Measurements from ENCODE around the gene DAB2. TPM values are rescaled to one million over a fixed set of nuclear protein-coding genes. Genes with fewer than 3 reads are reported as not detected.
A peak's percentile ranks its signal among the peaks of the same experiment; 100 is the strongest.

The DAB2 gene
- polyA plus RNA-seq, 1 donor (not counting 4 experiments of a cell fraction or from before 2014, with no cell fraction given) = 10.4 TPM

DNA sequence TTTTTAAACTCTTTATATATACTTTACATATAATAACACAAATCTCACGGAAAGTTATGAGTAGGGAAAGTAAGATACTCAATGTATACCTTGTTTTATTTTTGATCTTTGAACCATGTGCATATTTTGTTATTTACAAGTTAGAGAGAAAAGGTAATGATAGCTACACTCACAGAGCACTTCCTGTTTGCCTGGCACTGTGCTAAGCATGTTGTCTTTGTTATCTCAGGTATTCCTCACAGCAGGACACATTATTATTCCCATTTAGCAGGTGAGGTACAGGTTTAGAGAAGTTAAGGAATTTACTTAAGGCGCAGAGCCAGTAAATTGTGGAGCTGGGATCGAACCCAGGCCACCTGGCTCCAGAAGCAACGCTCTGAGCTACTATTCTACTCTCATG, 63.5 kb downstream of the DAB2 start:
- FAIRE-seq (no peak), DNase-seq (ENCODE audit: low read depth, low spot score) (no peak)
- Histone ChIP-seq H2AFZ (ENCODE audit: control insufficient read depth, low read length) (peak overlapping the region; percentile 49), H3K9ac (ENCODE audit: control insufficient read depth, extremely low read depth, insufficient read depth, low read length) (no peak overlapping the region), H4K20me1 (ENCODE audit: control insufficient read depth, extremely low read depth, insufficient read depth, low read length) (no peaks in the 10 kb centered on the region), H3K4me2 (ENCODE audit: control insufficient read depth, extremely low read depth, insufficient read depth, low read depth, low read length) (no peak overlapping the region), H3K27ac (ENCODE audit: control insufficient read depth, insufficient read depth, low read length) (peak overlapping the region; percentile 84), H3K36me3 (ENCODE audit: control insufficient read depth in 2 of 2, extremely low read depth in 1 of 2, insufficient read depth in 2 of 2, low read length in 2 of 2) (no peaks in the 10 kb centered on the region), H3K9me1 (ENCODE audit: control insufficient read depth, extremely low read depth, insufficient read depth, low read length) (no peaks in the 10 kb centered on the region), H3K9me3 (ENCODE audit: control insufficient read depth, low read depth, low read length) (peaks cover 2% of the 10 kb centered on the region), H3K27me3 (ENCODE audit: control insufficient read depth, extremely low read depth, insufficient read depth, low read length) (no peaks in the 10 kb centered on the region), H3K4me3 (ENCODE audit: control insufficient read depth in 2 of 3, extremely low read depth in 1 of 3, insufficient read depth in 2 of 3, low read depth in 1 of 3, low read length in 3 of 3) (no peak overlapping the region), H3K79me2 (ENCODE audit: control insufficient read depth, insufficient read depth, low read length) (no peaks in the 10 kb centered on the region), H3K4me1 (ENCODE audit: control insufficient read depth, extremely low read depth, insufficient read depth, low read length) (peaks cover 28% of the 10 kb centered on the region)
- TF ChIP-seq CTCF (optimal IDR thresholded peaks at IDR 0.05 in 1 of 3, IDR thresholded peaks at IDR 0.05 in 1 of 3, conservative IDR thresholded peaks at IDR 0.05 in 1 of 3; ENCODE audit: extremely low read depth in 1 of 3, insufficient read depth in 2 of 3, low read length in 3 of 3) (no peak), EZH2 (IDR thresholded peaks at IDR 0.05; ENCODE audit: low read length) (no peak)
- dilution Hi-C loops (cut with MboI; ENCODE audit: extremely low pct_ligation_motif_present, low sequenced_read_pairs) = no loop called here

GRCh38 chr5:39360471-39361111, 64.2 kb downstream of the DAB2 start:
- H3K4me2 ChIP-seq (ENCODE audit: control insufficient read depth, extremely low read depth, insufficient read depth, low read depth, low read length) = peak overlapping the region; percentile 78

More at GRCh38 chr5:39360471-39361111, 64.2 kb downstream of the DAB2 start:
- Histone ChIP-seq H3K9me1 (ENCODE audit: control insufficient read depth, extremely low read depth, insufficient read depth, low read length) (no peaks in the 10 kb centered on the region), H3K4me1 (ENCODE audit: control insufficient read depth, extremely low read depth, insufficient read depth, low read length) (peaks cover 28% of the 10 kb centered on the region), H4K20me1 (ENCODE audit: control insufficient read depth, extremely low read depth, insufficient read depth, low read length) (no peaks in the 10 kb centered on the region), H3K27ac (ENCODE audit: control insufficient read depth, insufficient read depth, low read length) (peak overlapping the region; percentile 84), H2AFZ (ENCODE audit: control insufficient read depth, low read length) (peak overlapping the region; percentile 10), H3K9ac (ENCODE audit: control insufficient read depth, extremely low read depth, insufficient read depth, low read length) (peak overlapping the region; percentile 52), H3K79me2 (ENCODE audit: control insufficient read depth, insufficient read depth, low read length) (no peaks in the 10 kb centered on the region), H3K4me3 (ENCODE audit: control insufficient read depth in 2 of 3, extremely low read depth in 1 of 3, insufficient read depth in 2 of 3, low read depth in 1 of 3, low read length in 3 of 3) (peak overlapping the region in 1 of 3 experiments; percentile 26), H3K36me3 (ENCODE audit: control insufficient read depth in 2 of 2, extremely low read depth in 1 of 2, insufficient read depth in 2 of 2, low read length in 2 of 2) (no peaks in the 10 kb centered on the region), H3K9me3 (ENCODE audit: control insufficient read depth, low read depth, low read length) (peaks cover 2% of the 10 kb centered on the region), H3K27me3 (ENCODE audit: control insufficient read depth, extremely low read depth, insufficient read depth, low read length) (no peaks in the 10 kb centered on the region)
- DNase-seq (ENCODE audit: low read depth, low spot score) (peak; percentile 44), FAIRE-seq (peak; percentile 32)
- TF ChIP-seq CTCF (optimal IDR thresholded peaks at IDR 0.05 in 1 of 3, IDR thresholded peaks at IDR 0.05 in 1 of 3, conservative IDR thresholded peaks at IDR 0.05 in 1 of 3; ENCODE audit: extremely low read depth in 1 of 3, insufficient read depth in 2 of 3, low read length in 3 of 3) (no peak), EZH2 (IDR thresholded peaks at IDR 0.05; ENCODE audit: low read length) (no peak)
- dilution Hi-C loops (cut with MboI; ENCODE audit: extremely low pct_ligation_motif_present, low sequenced_read_pairs) = no loop called here
